GM21390 (cell line): ENCODE measurements around the gene B3GALT5.

ENCODE experiments used
- ATAC-seq: cut with Tn5 transposase; IDR thresholded peaks from one replicate; pipeline ENCODE4 v1.9.1; 2021; ENCODE audit not compliant: unreplicated experiment

B3GALT5 gene

DNA sequence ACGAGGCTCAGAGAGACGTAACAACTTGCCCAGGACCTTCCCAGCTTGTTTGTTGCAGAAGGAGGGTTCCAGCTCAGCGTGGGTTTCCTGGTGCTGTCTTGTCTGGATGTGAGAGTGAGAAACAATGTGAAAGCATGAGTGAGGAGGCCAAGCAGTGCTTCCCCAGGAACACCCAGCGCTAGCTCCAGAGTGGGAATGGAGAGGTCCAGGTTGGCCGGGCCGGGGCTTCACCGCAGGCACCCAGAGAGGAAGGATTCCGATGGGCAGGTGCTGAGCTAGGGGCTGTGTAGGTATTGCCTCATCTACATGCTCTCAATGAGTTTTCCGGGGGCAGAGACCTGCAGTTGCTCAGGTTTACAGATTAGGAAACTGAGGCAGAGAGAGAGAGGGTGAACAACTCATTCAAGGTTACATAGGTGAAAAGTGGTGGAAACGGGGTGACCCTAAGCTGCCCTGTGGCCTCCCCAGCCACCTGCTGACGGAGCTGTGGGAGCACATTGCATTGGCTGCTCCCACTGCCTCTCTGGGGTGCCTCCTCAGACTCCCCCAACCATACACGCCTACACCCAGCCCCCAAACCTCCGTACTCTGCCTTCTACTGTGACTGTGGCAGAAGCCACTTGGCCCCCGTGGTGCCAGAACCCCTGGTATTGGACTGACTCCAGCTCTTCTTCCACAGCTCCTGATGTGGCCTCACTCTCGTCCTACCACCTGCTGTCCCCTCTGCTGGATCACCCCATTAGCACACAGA, 51.2 kb downstream of the B3GALT5 start:
- ATAC-seq, result no peak

GRCh38 chr21:39664586-39664985, 51.8 kb downstream of the B3GALT5 start:
- ATAC-seq, result no peak

DNA sequence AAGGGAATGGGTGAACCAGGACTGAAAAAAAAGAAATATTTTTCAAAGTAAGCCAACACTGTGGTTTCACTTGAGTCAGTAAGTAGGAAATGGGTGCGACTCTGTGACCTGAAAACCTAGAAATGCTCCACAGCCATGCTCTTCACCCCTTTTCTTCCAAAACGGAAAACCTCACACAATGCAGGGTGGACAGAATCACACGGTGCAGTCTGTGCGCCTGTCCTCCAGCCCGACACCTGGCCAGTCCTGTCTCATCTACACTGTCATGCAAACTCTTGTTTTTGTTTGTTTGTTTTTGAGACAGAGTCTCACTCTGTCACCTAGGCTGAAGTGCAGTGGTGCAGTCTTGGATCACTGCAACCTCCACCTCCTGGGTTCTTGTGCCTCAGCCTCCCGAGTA, 53.3 kb downstream of the B3GALT5 start:
- no peak for ATAC-seq

- no peak for ATAC-seq
Measured at GRCh38 chr21:39666681-39667315, 54.1 kb downstream of the B3GALT5 start.

DNA sequence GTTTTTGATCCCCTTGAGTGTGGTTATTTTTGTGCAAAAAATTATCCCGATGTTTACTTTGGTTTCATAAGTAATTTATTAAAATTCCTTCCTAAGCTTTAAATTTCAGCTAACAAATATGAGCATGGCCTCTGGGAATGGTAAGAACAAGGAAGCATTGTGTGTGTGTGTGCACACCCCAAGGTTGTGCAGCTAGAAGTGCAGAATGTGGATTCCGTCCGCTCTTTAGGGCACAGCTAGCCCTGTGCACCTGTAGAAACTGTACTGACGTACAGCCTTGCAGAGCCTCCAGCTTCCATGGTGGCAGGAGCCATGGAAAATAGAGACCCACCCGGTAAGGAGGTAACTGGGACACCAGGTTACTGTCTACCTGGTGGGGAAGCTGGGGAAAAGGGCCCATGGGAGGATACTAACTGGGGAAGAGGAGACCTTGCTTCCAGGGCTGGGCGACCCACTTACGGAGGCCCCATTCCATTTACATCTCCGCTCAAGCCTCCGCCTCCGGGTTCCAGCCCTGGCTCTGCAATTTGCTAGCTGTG, 54.7 kb downstream of the B3GALT5 start:
- ATAC-seq, result no peak

- no peak for ATAC-seq
Measured at GRCh38 chr21:39668369-39668768, 55.6 kb downstream of the B3GALT5 start.

DNA sequence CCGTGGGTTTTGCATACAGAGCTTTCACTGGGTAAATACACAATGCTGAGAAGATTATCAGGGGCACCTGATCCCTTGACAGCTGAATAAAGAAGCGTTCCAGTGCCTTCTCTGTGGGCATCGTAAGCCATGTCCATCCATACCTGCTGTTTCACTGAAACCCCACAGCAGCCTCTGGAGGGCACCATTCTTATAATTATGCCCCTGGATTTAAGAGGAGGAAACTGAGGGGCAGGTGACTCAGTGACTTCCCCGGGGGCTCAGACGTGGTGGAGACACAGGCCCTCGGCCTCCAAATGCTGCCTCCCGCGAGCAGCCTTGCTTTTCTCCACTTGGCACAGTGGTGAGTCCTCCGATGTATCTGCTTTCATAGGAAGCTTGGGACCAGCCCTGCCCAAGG, 56.7 kb downstream of the B3GALT5 start:
- no peak for ATAC-seq

GRCh38 chr21:39669976-39670661, 57.4 kb downstream of the B3GALT5 start:
- no peak for ATAC-seq

DNA sequence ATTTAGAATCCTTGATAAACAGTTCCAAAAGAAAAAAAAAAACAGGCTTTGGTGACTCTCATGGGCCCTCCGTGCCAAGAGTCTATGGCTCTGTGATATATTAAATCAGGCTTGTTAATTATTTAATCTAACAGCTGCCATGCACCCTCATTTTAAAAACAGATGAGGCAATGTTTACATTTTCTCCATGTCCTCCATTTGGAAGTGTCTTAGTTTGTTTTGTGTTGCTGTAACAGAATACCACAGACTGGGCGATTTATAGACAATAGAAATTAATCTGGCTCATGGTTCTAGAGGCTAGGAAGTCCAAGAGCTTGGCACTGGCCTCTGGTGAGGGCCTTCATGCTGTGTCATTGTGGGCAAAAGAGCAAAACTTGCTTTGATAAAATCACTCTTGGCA, 58.0 kb downstream of the B3GALT5 start:
- no peak for ATAC-seq

- no peak for ATAC-seq
Measured at GRCh38 chr21:39671986-39672385, 59.2 kb downstream of the B3GALT5 start.

- no peak for ATAC-seq
Measured at GRCh38 chr21:39673163-39673562, 60.4 kb downstream of the B3GALT5 start.

- no peak for ATAC-seq
Measured at GRCh38 chr21:39673736-39674135, 61.0 kb downstream of the B3GALT5 start.

DNA sequence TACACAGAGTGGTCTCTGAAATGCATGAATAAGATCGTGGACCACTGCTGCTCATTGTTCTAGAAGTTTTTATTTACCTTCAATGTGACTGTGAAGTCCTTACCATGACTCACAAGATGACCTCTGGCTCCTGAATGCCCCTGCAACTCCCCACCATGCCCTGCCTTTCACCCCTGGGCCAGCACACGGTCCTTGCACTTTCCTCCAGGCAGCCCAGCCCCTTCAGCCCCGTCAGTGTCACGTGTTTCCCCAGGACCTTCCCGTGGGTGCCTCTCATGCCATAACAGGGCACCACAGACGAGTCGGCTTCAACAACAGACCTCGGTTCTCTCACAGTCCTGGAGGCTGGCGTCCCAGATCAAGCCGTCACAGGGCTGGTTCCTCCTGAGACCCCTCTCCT, 62.1 kb downstream of the B3GALT5 start:
- ATAC-seq, result no peak

GRCh38 chr21:39675590-39675989, 62.9 kb downstream of the B3GALT5 start:
- no peak for ATAC-seq

- no peak for ATAC-seq
Measured at GRCh38 chr21:39675993-39676661, 63.4 kb downstream of the B3GALT5 start.

- ATAC-seq, result no peak
Measured at GRCh38 chr21:39680216-39680615, 67.5 kb downstream of the B3GALT5 start.

DNA sequence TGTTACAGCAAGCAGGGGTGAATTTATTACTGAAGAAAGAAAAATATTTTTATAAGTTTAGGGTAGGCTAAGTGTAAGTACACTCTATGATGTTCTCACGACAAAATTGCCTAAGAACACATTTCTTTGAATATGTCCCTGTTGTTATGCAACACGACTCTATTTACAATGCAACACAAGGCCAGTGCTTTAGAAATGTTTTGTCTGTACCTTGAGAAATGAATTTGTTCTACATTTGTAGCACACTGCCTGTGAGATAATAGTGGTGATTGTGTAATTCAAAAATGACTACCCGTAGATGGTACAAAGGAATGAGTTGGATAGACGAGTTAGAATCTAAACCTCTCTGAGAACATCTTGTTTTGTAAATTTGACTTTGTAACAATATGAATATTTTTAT, 68.5 kb downstream of the B3GALT5 start:
- ATAC-seq, result no peak

DNA sequence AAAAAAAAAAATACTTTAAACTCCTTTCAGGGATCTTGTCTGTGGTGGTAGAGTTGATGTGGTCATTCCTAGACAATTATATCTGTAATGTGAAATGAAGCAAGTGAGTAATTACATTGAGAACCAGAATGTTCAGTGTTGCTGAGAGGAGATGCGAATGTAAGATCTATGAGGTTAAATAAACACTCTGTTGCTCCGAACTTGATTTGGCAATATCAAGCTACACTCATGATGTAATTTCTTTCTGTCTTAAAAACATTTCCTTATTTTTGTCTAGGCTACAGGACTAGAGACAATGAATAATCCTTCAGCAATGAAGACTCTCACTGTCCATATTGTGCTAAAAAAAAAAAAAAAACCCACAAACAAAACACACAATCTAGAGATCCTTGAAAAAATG, 69.1 kb downstream of the B3GALT5 start:
- no peak for ATAC-seq

GRCh38 chr21:39685236-39685635, 72.5 kb downstream of the B3GALT5 start:
- no peak for ATAC-seq

DNA sequence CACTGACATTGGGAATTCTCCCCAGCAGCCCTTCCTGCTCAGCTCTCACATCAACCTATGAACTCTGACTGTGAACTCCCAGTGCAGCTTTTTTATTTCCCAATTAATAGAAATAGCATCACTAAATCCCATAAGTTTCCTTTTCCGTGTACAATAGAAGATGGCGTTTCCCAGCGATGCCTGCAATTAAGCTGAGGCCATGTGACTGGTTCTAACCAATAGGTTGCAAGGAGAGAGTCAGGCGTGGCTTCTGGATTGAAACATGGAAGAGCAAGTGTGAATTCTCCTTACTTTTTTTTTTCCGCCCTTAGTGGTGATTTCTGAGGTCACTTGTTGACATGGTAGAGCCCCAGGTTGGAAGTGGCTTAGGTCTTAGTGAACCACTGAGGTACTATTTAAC, 73.3 kb downstream of the B3GALT5 start:
- ATAC-seq, result no peak
